ENCODE results near the gene RFC2. TPM values are rescaled to one million over a fixed set of nuclear protein-coding genes. Genes with fewer than 3 reads are reported as not detected.

The RFC2 gene
- total and polyA plus RNA-seq, 10 of the 15 experiments (the other 5 are each of a cell fraction or from before 2014, with no cell fraction given), result 25.8 to 145 (median 90.9) TPM

- TF ChIP-seq EED (IDR thresholded peaks at IDR 0.05; ENCODE audit: low read depth) (peak; percentile 76; the same call in 1 of the 2 replicates), BHLHE40 (IDR thresholded peaks at IDR 0.05; ENCODE audit: borderline replicate concordance in 1 of 2, low read depth in 2 of 2, low read length in 1 of 2) (peak in 1 of 2 experiments; percentile 71; a peak in 2 of 4 replicates), ASH2L (IDR thresholded peaks at IDR 0.05; ENCODE audit: borderline replicate concordance, low read depth) (no peak), PAX5 (IDR thresholded peaks at IDR 0.05; ENCODE audit: borderline replicate concordance, low read depth, low read length) (peak; percentile 75; the same call in 1 of the 2 replicates), TCF12 (IDR thresholded peaks at IDR 0.05; ENCODE audit: low read depth, low read length) (0 out of 2 replicates have a peak, but pooled peaks have one; percentile 26)
Observed at GRCh38 chr7:74216361-74216761, 37.8 kb downstream of the RFC2 start (continued).

DNA sequence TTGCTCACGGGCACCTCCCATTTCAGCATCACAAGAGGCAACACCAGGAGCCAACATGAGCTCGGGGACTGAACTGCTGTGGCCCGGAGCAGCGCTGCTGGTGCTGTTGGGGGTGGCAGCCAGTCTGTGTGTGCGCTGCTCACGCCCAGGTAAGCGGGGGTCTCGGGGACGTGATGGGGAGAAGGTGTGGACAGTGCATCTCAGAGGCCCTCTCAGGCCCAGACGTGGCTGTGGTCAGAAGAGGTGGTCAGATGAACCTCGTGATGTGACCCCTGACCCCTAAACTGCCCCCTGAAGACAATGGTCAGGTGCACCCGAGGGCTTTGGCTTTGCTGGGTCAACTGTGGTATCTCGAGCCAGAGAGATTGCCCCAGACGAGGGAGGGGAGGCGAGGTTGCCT, 38.3 kb downstream of the RFC2 start:
- ChIA-PET POLR2A (interaction anchor here (0.6 to 4.8 kb wide), 7 partner anchors 14 to 151 kb away, joined by 3 to 37 read pairs (median 5); no protein-coding TSS in a partner anchor), CTCF (interaction anchor here (3.0 kb wide), 1 partner anchor 9 kb away, joined by 17 read pairs; no protein-coding TSS in a partner anchor), SMC1A (ENCODE audit: uncharacterized antibody, unreplicated experiment) (interaction anchor here (0.8 to 2.8 kb wide), 6 partner anchors 10 to 69 kb away, joined by 3 to 14 read pairs (median 4); no protein-coding TSS in a partner anchor), RAD21 (ENCODE audit: unreplicated experiment) (interaction anchor here (1.7 to 3.1 kb wide), 3 partner anchors 14 to 73 kb away, joined by 6 to 29 read pairs (median 11); partner anchors contain the start of gene CLIP2)
- ATAC-seq (no peak), DNase-seq (ENCODE audit: low read depth, low spot score) (no peak), FAIRE-seq (no peak)
- Histone ChIP-seq H3K27me3 (replicated peaks in 1 of 2; ENCODE audit: control insufficient read depth in 2 of 2, insufficient read depth in 2 of 2, low read length in 1 of 2) (no peaks in the 10 kb centered on the region), H3K36me3 (ENCODE audit: control insufficient read depth in 2 of 2, insufficient read depth in 2 of 2, low read length in 1 of 2) (peaks cover 17 to 29% of the 10 kb centered on the region in 2 experiments), H3K4me1 (ENCODE audit: control insufficient read depth, insufficient read depth, low read length) (peaks cover 44% of the 10 kb centered on the region), H3K9me3 (replicated peaks; ENCODE audit: control insufficient read depth, insufficient read depth, low read length) (no peaks in the 10 kb centered on the region), H4K20me1 (ENCODE audit: control insufficient read depth, insufficient read depth) (no peaks in the 10 kb centered on the region), H3K4me2 (ENCODE audit: control insufficient read depth, insufficient read depth) (peak overlapping the region; percentile 88), H3K4me3 (peak overlapping the region; percentile 71), H2AFZ (ENCODE audit: control insufficient read depth, low read depth, low read length) (no peak overlapping the region), H3K79me2 (ENCODE audit: control insufficient read depth, insufficient read depth, low read length) (peaks cover 69% of the 10 kb centered on the region), H3K27ac (ENCODE audit: control insufficient read depth, insufficient read depth) (peak overlapping the region; percentile 95), H3K9ac (ENCODE audit: control insufficient read depth, insufficient read depth, low read length) (peak overlapping the region; percentile 71)
- intact Hi-C loops (cut with micrococcal nuclease; ENCODE audit: unreplicated experiment), result loop anchor here (2.0 to 5.0 kb wide), 3 partner anchors 36 to 69 kb away; partner anchors contain the start of gene RFC2
- TF ChIP-seq DPF2 (IDR thresholded peaks at IDR 0.05) (0 out of 2 replicates have a peak, but pooled peaks have one; percentile 7), NR2F1 (conservative IDR thresholded peaks at IDR 0.05) (peak; percentile 85), NR2C1 (IDR thresholded peaks at IDR 0.05) (peak; percentile 75), TCF12 (IDR thresholded peaks at IDR 0.05; ENCODE audit: low read depth, low read length) (no peak), POLR2AphosphoS5 (IDR thresholded peaks at IDR 0.05; ENCODE audit: low read length) (0 out of 2 replicates have a peak, but pooled peaks have one; percentile 34), CTCF (IDR thresholded peaks at IDR 0.05 in 2 of 3, conservative IDR thresholded peaks at IDR 0.05 in 1 of 3; ENCODE audit: control insufficient read depth in 2 of 3, extremely low read depth in 1 of 3, insufficient read depth in 1 of 3, low read depth in 3 of 3, low read length in 3 of 3) (no peak)
- BruUV-seq (replicated peaks), result no TSS peak
- in situ Hi-C loops (cut with MboI), result no loop called here
- WGBS (ENCODE audit: insufficient coverage, insufficient replicate concordance, low lambda C conversion rate, missing lambda C conversion rate), result 32% methylated on average over 15 of the region's 15 CpGs
